SK-N-SH (cell line): Measurements from ENCODE around the gene MYO9A.

ENCODE experiments used
- CHD2 ChIP-seq: fragments of 150-350 bp; IDR thresholded peaks from 2 replicates; pipeline ENCODE4 v1.6.1; 2018; ENCODE audit warnings: low read length; ENCODE audit not compliant: partially characterized antibody
- EZH2phosphoT487 ChIP-seq: fragments of 200-600 bp; sonication (generic); IDR thresholded peaks from 2 replicates; pipeline ENCODE4 v1.6.1; 2017; ENCODE audit warnings: low read depth, mixed run types, mild to moderate bottlenecking, antibody characterized with exemption, moderate library complexity, borderline replicate concordance
- NRF1 ChIP-seq: IDR thresholded peaks from 2 replicates; pipeline ENCODE4 v1.6.1; 2012; ENCODE audit warnings: low read depth, mild to moderate bottlenecking, low read length
- POLR2AphosphoS5 ChIP-seq: IDR thresholded peaks from 2 replicates; pipeline ENCODE4 v1.6.1; 2012; ENCODE audit warnings: low read depth, low read length
- RFX5 ChIP-seq: IDR thresholded peaks from 2 replicates; pipeline ENCODE4 v1.6.1; 2012; ENCODE audit warnings: mild to moderate bottlenecking, improper control_type of control experiment, low read length
- TF ChIP-seq, protein P1 (sequence below): fragments of 200-600 bp; sonication (generic); IDR thresholded peaks from 2 replicates; pipeline ENCODE4 v1.6.1; 2017; ENCODE audit warnings: antibody characterized with exemption, mild to moderate bottlenecking, moderate library complexity

DNA sequence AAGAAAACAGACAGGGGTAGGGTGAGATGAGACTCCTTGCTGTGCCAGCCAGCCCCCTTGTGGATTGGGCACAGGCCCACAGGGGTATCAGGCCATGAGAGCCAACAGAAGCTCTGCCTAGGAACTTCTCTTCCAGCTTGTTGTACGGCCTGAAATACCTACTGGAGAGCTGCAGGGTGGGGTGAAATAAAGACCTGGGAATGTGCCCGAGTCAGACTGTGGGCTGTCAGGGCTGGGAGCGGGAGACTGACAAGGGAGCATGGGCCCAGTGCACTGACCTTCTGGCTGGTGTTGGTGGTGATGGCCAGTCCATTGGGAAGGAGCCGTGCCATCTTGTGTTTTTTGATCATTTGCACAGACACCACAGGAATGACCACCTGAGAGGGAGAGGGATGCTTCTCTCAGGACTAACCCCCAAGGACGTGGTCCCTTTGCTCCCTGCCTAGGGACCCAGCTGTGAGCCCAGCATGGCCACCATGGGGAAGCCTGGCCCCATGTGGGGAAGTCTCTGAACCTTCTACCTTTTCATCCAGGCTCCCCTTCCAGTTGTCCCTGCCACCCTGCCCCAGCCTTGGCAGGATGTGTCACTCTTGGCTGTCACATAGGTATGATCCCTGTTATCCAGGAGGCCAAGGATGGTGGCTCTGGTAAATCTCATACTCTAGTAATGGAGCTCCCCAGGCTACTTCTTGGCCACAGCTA, 48.9 kb upstream of the MYO9A start:
- no peak for TF ChIP-seq POLR2AphosphoS5
- TF ChIP-seq CHD2 = no peak
- no peak for TF ChIP-seq RFX5
- TF ChIP-seq, protein P1, sequence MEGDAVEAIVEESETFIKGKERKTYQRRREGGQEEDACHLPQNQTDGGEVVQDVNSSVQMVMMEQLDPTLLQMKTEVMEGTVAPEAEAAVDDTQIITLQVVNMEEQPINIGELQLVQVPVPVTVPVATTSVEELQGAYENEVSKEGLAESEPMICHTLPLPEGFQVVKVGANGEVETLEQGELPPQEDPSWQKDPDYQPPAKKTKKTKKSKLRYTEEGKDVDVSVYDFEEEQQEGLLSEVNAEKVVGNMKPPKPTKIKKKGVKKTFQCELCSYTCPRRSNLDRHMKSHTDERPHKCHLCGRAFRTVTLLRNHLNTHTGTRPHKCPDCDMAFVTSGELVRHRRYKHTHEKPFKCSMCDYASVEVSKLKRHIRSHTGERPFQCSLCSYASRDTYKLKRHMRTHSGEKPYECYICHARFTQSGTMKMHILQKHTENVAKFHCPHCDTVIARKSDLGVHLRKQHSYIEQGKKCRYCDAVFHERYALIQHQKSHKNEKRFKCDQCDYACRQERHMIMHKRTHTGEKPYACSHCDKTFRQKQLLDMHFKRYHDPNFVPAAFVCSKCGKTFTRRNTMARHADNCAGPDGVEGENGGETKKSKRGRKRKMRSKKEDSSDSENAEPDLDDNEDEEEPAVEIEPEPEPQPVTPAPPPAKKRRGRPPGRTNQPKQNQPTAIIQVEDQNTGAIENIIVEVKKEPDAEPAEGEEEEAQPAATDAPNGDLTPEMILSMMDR = no peak
- TF ChIP-seq NRF1 = no peak
- no peak for TF ChIP-seq EZH2phosphoT487
